ENCODE data around the gene LTB4R.
A peak's percentile ranks its signal among the peaks of the same experiment; 100 is the strongest.

LTB4R gene

GRCh38 chr14:24291446-24292117 lies 19.7 kb upstream of the LTB4R start:
- DNase-seq (ENCODE audit: low spot score): no peak
- in situ Hi-C loops (cut with MboI; ENCODE audit: low pct_unique_long_range_greater_than_20kb, low sequenced_read_pairs, unreplicated experiment): no loop called here
- TF ChIP-seq CTCF (IDR thresholded peaks at IDR 0.05; ENCODE audit: extremely low read depth, insufficient read depth, missing control alignments): no peak

DNA sequence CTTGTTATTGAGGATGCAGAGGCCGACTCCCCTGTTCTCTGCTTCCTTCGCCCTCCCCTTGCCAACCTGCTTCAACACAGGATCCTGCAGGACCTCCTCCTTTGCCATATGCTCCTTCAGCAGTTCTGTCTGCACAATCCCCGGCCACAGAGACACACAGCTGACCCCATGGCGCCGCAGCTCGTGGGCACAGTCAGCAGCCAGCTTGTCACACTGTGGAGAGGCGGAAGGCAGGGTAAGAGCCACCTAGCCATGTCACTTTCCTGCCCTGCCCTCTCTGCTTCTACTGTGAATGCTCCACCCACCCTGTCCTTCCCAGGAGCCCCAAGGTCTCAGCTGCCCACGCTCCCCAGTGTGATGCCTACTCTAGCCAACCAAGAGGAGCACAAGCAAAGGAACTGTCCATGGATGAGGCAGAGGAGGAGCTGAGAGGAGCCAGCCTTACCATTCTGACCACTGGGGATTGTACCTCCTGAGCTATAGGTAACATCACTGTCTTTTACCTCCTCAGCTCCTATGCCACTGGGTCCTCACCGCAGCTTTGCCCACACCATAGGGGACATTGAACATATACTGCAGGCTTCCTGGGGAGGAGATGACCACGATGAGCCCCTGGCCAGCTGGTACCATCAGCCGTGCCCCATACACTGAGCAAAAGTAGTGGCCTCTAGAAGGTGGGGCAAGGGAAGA lies 19.0 kb upstream of the LTB4R start:
- DNase-seq (ENCODE audit: low spot score): no peak
- no peak for TF ChIP-seq CTCF (IDR thresholded peaks at IDR 0.05; ENCODE audit: extremely low read depth, insufficient read depth, missing control alignments)
- in situ Hi-C loops (cut with MboI; ENCODE audit: low pct_unique_long_range_greater_than_20kb, low sequenced_read_pairs, unreplicated experiment): no loop called here

DNA sequence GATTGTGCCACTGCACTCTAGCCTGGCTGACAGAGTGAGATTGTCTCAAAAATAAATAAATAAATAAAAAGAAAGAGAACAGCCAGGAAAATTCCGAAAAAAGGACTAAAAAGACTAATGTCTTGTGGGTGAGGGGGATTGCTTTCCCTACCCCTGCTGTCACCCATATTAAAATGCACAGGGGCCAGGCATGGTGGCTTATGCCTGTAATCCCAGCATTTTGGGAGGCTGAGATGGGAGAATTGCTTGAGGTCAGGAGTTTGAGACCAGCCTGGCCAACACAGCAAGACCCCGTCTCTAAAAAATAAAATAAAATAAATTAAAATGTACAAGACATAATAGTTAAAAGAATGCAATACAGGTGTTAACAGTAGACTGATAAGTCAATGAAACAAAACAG lies 17.8 kb upstream of the LTB4R start:
- no peak for TF ChIP-seq CTCF (IDR thresholded peaks at IDR 0.05; ENCODE audit: extremely low read depth, insufficient read depth, missing control alignments)
- DNase-seq (ENCODE audit: low spot score): no peak
- in situ Hi-C loops (cut with MboI; ENCODE audit: low pct_unique_long_range_greater_than_20kb, low sequenced_read_pairs, unreplicated experiment): no loop called here

DNA sequence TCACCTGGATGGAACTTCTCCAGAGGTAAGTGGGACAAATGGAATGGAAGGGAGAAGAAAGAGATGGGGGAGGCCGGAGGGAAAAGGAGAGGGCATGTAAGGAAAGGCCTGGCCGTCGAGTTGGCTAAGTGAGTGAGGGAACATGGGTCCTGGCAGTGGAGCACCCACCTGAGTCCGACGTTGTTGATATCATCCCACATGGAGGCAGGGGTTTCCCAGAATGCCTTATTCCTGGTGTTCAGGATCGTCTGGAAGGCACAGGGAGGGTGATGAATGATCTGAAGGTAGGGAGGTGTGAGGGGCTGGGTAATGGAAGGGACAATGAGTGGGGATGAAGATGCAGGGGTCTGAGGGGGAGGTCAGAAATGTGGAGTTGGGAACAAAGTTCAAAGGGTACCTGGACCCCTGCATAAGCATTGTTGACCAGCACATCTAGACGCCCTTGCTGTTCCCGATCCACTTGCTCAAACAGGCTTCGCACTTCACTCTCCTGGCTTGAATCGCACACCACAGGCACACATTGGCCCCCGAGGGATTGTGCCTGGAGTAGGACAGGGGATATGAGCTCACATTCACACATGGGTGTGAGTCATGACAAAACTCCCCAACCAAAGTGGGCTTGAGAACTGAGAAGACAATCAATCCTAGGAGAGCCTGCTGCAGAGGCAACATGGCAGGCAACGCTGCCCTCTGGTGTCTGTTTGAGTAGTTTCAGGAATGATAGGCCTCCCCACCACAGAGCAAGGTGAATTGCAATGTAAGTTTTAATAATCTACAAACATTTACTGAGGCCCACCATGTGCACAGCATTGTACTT lies 14.8 kb upstream of the LTB4R start:
- in situ Hi-C loops (cut with MboI; ENCODE audit: low pct_unique_long_range_greater_than_20kb, low sequenced_read_pairs, unreplicated experiment): loop anchor here (5.0 kb wide), 1 partner anchor 54 kb away; the partner anchor contains the start of gene TINF2
- TF ChIP-seq CTCF (IDR thresholded peaks at IDR 0.05; ENCODE audit: extremely low read depth, insufficient read depth, missing control alignments): peak; percentile 81
- peak; percentile 86 for DNase-seq (ENCODE audit: low spot score)

- no peak for DNase-seq (ENCODE audit: low spot score)
- peak; percentile 42 for TF ChIP-seq CTCF (IDR thresholded peaks at IDR 0.05; ENCODE audit: extremely low read depth, insufficient read depth, missing control alignments)
- in situ Hi-C loops (cut with MboI; ENCODE audit: low pct_unique_long_range_greater_than_20kb, low sequenced_read_pairs, unreplicated experiment): loop anchor here (5.0 kb wide), 1 partner anchor 55 kb away; the partner anchor contains the start of gene TINF2
Observed at GRCh38 chr14:24297190-24297964, 13.9 kb upstream of the LTB4R start.

DNA sequence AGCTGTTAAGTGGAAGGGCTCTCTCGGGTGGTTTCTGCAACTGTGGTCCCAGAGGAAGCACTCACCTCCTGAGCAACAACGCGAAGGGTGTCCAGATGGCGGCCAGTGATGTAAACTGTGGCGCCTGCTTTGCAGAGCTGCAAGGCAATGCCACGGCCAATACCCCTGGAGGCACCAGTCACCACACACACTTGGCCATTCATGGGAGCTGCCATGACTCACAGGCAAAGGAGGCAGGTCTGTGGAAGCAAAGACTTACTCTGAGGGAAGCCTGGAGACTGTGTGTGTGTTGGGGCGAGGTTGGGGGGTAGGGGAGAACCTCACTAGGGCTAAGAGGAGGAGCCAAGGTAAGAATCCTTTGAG lies 12.4 kb upstream of the LTB4R start:
- no peak for DNase-seq (ENCODE audit: low spot score)

More for the DNA sequence above, 12.4 kb upstream of the LTB4R start:
- no peak for TF ChIP-seq CTCF (IDR thresholded peaks at IDR 0.05; ENCODE audit: extremely low read depth, insufficient read depth, missing control alignments)
- in situ Hi-C loops (cut with MboI; ENCODE audit: low pct_unique_long_range_greater_than_20kb, low sequenced_read_pairs, unreplicated experiment): loop anchor here (5.0 kb wide), 1 partner anchor 57 kb away; the partner anchor contains the start of gene TINF2
